ENCODE measurements around the gene TAX1BP3. TPM values are rescaled to one million over a fixed set of nuclear protein-coding genes. Genes with fewer than 3 reads are reported as not detected.

Gene TAX1BP3
- total RNA-seq, 1 experiment from 2014 or later = 205 TPM

DNA sequence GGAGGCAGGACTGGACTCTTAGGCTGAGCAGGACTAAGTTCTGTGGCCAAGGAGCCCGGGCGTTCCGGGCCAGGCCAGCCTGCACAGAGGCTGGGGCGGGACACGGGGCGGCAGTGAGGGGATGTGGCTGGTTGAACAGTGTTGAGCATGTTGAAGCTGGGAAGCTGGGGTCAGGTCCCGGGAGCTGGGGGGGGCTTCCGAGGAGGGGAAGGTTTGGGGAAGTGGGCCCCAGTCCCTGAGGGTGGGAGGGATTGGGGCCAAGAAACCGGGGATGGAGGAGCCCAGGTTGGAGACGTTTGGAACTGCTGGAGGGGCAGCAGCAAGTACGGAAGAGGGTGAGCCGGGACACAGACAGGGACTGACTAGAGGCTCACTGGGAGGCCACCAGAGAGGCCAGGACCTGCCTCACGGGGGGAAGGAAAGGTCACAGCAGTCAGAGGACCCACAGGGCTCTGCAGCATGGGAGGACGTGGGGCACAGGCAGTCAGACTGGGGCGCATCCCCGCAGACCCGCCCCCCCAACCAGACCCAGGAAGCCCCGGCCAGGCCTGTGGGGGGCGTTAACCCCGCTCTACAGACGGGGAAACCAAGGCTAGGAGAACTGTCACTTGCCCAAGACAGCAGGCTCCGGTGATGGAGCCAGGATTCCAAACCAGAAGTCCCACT is 9.5 kb downstream of the TAX1BP3 start:
- no peak for DNase-seq (ENCODE audit: low read depth)

DNA sequence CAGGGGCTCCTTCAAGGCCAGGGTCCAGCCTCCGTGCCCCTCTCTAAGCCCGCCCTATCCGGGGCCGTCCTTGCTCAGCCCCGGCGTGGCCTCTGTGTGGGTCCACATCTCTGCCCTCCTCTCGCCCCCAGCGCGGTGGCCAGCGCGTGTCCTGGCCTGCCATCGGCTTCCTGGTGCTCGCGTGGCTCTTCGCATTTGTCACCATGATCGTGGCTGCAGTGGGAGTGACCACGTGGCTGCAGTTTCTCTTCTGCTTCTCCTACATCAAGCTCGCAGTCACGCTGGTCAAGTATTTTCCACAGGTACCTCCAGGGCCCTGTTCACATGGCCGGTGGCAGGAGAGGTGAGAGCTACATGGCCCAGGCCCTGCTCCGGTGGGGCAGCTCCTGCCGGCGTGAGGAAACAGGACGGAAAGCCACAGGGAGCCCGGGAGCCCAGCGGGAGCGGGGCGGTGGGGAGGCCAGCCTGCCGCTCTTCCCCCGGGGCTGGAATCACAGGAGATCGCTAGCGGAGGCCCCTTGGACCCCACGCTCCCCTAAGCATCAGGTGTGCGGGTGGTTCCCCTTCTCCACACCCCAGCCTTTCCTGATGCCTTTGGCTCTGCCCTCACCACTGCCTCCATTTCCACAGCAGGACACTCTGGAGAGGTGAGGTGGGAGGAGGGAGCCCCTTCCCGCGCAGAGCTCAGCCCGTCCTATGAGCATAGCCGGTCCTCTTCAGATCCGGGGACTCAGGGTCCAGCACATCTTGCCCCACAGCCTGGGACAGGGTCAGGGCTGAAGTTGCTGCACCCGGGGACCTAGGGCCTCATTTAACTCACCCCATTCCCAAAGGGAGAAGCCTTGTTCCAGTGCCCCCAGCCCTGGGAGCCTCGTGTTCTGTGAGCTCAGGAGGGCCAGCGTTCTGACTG is 10.2 kb downstream of the TAX1BP3 start:
- DNase-seq (ENCODE audit: low read depth) = no peak

DNA sequence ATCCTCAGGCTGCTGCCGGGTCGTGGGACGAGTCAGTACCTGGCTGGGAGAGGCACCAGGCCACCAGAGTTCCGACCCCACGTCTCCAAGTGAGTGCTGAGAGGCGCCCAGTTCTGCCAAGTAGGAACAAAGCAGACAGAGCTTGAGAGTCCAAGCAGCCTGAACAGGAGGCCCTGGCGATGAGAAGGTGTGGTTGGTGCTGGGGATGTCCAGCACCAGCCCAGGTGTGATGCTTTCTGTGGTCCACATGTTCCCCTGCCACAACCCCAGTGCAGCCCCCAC is 10.8 kb downstream of the TAX1BP3 start:
- no peak for DNase-seq (ENCODE audit: low read depth)

DNA sequence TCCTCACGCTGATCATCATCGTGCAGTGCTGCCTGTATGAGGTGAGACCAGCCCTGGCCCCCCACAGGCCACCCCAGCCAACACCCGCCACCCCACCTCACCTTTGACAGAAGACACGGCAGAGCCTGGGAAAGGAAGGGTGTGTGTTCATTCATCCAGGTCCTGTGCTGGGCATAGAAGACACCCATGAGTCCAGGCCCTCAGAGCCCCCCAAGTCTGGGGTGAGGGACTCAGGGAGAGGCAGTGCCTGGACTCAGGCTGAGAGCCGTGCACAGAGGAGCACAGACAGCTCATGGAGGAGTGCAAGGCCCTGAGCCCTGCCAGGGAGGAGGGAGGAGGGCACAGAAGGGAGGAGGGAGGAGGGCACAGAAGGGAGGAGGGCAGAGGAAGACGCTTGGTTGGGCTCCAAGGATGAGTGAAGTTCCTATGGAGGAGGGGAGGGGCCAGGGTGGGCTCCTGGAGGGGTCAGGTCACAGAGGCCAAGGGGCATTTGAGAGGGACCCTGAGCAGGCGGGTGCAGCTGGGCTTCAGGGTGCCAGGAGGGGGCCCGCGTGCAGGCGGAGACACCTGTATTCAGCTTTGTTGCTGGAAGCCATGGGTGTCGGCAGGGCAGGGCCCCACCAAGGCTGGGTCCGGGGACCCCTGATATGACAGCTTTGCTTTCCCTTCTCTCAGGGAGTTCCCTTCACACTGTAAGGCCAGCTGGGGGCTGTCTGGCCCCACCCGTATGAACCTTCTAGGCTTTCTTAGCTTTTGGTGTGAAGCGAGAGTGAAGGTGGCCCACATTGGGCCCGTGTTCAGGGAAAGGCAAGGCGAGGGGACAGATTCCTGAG is 11.4 kb downstream of the TAX1BP3 start:
- DNase-seq (ENCODE audit: low read depth) = no peak

DNA sequence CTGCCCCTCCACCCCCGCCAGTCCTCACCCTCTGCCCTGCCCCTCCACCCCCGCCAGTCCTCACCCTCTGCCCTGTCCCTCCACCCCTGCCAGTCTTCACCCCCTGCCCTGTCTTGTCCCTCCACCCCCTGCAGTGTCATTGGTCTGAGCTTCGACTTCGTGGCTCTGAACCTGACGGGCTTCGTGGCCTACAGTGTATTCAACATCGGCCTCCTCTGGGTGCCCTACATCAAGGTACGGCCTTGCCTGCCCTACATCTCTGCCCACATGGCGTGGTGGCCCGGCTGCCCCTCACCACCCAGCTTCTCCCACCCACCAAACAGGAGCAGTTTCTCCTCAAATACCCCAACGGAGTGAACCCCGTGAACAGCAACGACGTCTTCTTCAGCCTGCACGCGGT is 12.0 kb downstream of the TAX1BP3 start:
- no peak for DNase-seq (ENCODE audit: low read depth)

DNA sequence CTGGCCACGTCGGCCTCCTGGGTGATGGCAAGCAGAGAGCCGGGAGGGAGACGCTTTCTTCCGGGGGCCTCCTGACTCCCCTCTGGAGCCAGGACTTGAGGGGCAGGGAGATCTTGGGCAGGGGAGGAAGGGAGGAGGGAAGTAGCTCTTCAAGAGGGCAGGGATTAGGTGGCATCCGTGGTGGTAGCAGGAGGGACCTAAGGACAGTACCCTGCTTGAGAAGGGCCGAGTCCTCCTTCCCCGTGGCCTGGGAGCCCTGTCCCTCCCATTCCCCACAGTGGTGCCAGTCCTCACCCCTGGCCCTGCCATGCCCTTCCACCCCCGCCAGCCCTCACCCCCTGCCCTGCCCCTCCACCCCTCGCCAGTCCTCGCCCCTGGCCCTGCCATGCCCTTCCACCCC is 12.6 kb downstream of the TAX1BP3 start:
- DNase-seq (ENCODE audit: low read depth) = no peak

DNA sequence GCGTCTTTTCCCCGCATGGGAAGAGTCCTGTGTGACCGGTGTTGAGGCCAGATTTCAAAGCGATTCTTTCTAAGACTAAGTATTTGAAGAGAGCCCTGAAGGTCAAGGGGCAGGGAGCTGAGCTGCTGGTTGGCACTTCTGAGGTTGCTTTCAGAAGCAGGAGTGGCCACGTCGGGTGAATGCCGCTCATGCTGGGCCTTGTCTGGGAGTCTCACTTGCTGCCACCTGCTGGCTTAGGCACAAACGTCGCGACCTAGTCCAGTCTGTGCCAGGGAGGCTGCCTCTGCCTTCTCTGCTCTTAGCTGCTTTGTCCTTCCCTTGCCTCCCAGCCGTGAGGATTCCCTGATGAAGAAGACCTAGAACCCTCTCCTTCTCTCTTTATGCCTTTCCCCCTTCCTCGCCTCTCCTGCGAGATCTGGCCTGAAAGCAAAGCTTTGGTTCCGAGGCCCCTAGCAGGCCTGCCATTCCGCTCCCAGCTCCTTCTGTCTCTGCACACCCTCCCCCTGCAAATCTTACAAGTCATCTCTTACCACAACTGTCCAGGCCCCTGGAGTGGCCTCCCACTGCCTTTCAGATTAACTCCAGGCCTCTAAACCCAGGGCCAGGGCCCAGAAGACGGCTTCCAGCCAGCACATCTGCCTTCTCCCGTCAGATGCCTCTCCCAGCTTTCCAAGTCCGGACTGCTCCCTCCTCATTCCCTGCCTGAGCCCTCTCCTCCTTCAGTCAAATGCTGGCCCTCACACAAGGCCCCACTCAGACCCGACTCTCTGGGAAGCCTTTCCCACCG is 20.4 kb downstream of the TAX1BP3 start:
- peak; percentile 69 for DNase-seq (ENCODE audit: low read depth)

DNA sequence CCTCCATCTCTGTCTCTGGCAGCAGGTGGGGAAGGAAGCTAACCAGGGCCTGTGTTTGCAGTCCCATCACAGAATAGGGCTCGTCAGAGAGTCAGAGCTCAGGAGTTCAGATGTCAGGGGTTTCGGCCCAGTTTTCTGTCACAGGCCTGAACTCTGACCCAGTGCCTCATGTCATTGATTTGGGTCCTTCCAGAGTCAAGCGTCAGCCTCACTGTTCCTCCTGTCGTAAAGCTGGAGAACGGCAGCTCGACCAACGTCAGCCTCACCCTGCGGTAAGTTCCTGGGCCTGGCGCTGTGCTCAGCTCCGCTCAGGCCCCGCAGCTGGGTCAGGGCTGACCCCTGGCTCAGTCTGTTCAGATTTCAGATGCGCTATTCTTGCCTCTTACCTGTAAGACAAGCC is 21.1 kb downstream of the TAX1BP3 start:
- DNase-seq (ENCODE audit: low read depth) = no peak

DNA sequence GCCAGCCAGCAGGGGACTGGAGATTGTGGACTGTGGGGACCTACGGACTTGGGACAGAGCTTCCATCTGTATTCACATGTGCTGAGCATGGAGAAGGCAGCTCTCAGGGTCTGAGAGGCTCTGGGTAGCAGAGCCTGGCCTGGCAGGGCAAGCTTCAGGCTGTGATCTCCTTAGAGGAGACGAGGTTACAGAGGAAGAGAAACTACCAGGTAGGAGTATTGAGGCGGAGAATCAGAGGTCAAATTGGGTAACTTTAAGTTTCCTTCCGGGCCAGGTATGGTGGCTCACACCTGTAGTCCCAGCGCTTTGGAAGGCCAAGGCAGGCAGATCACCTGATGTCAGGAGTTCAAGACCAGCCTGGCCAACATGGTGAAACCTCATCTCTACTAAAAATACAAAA is 23.1 kb downstream of the TAX1BP3 start:
- DNase-seq (ENCODE audit: low read depth) = no peak

DNA sequence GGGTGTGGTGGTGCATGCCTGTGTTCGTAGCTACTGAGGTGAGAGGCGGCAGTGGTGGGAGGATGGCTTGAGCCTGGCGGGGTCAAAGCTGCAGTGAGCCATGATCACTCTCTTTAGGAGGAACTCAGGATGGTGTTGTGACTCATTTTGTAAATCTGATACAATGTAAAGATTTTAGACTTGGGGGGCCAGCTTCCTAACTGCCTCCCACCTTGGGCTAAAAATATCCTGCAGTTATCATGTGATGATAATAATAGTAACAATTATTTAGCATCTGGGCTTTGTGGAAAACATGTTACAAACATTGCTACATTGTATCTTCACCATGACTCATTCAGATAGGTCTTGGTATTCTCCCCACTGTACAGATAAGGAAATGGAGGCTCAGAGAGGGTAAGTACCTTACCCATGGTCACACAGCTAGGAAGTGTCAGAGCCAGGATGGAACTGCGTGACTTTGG is 24.5 kb downstream of the TAX1BP3 start:
- DNase-seq (ENCODE audit: low read depth) = no peak

DNA sequence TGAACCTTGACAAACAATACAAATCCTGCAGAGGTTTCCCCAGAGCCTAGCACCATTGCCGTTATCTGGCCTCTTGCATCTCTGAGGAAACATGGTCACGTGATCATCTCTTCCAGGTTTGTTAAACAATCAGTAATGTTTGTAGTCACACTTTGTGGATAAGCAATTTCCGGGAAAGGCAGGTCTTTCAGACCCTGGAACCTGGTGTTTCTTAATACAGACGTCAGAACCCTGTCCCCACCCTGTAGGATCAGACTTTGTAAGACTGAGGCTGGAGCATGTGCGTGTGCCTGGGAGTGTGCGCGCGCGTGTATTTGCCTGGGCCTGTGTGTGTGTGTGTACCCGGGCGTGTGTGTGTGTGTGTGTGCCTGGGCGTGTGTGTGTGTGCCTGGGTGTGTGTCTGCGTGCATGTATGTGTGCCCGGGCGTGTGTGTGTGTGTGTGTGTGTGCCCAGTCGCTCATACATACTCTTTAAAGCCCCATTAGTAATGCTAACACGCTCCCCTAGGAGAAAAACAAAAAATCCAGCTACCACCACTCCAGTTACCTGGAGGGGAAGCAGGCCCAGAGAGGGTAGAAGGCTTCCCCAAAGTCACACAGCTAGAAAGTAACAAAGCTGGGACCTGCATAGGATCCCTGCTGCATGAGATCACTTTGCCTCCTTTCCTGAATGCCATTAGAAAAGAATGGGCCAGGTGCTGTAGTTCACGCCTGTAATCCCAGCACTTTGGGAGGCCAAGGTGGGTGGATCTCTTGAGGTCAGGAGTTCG is 26.5 kb downstream of the TAX1BP3 start:
- DNase-seq (ENCODE audit: low read depth) = no peak

DNA sequence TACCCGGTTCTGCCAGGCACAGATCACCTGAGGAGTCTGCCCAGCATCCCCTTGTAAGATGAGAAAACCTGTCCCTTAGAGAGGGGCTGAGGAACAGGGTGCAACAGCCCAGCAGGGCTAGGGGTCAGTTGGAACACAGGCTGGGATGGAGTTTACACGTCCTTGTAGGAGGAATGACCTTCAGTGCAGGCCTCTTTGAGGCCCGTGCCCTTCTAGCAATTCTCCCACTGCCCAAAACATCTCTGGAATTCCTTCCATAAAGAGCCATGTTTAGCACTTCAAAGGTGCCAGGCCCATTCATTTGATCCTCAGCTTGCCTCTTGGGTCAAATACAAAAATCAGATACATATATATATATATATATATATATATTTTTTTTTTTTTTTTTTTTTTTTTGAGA is 27.4 kb downstream of the TAX1BP3 start:
- DNase-seq (ENCODE audit: low read depth) = no peak

DNA sequence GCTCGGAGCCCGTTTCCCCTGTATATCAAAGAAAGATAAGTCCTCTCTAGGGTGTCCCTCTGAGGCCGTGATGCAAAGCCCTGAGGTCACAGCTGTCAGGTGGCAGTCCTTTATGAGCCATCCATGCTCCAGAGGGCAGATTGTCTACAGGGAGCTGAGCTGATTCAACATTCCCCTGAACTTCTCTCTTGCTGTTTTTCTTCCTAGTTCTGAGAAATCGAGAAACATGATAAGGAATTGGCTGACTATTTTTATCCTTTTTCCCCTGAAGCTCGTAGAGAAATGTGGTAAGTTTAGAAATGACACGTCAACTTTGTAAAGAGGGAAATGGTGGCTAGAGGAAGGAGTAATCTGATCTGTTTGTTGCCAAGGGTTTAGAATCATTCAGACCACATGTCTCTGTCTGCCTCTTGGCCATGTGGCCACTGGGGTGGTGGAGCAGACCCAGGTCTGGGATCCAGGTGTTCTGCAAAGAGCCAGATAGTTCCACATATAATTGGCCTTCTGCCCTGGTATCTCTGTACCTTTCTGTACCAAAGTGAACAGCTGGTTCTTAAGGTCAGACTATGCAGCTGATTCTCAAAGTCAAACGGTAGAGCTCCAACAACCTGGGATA is 28.3 kb downstream of the TAX1BP3 start:
- DNase-seq (ENCODE audit: low read depth) = no peak

DNA sequence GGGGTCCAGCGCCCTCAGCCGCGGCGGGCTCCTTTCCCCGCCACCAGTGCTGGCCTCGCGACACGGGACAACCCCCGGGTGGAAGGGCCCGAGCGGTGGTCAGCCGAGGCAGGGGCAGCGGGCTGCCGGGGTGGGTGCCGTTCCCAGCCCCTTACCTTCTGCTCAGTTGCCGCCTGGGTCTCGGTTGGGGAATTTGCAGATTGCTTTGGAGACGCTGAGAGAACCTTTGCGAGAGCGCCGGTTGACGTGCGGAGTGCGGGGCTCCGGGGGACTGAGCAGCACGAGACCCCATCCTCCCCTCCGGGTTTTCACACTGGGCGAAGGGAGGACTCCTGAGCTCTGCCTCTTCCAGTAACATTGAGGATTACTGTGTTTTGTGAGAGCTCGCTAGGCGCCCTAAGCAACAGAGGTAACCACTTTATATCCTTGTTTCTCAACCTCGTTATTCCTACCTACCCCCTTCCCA is 31.4 kb downstream of the TAX1BP3 start:
- DNase-seq (ENCODE audit: low read depth) = no peak

DNA sequence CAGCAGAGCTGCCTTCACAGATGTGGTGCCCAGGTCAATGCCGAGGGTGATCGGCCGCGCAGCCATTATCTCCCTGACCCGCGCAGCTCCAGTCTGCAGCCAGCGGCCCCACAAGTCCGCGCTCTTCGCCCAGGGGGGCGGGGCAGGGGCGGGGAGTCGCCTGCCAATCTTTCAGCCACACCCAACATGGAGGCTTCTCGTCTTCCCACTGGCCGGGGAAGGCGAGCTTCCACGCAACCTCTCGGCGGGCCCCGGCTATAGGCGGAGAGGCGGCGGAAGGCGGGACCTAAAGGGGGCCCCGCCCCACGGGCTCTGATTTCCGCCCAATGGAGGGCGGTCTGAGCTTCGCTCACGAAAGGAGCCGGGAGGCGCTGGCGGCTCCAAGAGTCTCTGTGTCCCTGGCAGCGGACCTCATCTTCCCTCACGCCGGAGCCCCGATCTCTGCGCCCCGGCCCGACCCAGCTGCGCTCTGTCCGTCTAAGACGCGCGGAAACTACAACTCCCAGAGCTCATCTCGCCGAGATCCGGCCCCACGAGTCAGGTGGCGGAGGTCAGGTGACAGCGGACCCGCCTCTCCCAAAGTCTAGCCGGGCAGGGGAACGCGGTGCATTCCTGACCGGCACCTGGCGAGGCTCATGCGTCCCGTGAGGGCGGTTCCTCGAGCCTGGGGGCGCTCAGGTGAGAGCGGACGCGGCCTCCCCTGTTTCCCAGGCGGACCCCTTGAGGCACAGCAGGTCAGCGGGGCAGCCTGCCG is 32.0 kb downstream of the TAX1BP3 start, which contains the start of the genes CTNS and SHPK:
TSS of gene CTNS (plus strand) at position 607 of the 754 bp plus-strand sequence. CDS start 3,447 bp downstream, outside the sequence.
TSS of gene SHPK (minus strand) at position 97 of the 754 bp plus-strand sequence. CDS start at position 66, 31 bp downstream.
- DNase-seq (ENCODE audit: low read depth) = peak; percentile 98

DNA sequence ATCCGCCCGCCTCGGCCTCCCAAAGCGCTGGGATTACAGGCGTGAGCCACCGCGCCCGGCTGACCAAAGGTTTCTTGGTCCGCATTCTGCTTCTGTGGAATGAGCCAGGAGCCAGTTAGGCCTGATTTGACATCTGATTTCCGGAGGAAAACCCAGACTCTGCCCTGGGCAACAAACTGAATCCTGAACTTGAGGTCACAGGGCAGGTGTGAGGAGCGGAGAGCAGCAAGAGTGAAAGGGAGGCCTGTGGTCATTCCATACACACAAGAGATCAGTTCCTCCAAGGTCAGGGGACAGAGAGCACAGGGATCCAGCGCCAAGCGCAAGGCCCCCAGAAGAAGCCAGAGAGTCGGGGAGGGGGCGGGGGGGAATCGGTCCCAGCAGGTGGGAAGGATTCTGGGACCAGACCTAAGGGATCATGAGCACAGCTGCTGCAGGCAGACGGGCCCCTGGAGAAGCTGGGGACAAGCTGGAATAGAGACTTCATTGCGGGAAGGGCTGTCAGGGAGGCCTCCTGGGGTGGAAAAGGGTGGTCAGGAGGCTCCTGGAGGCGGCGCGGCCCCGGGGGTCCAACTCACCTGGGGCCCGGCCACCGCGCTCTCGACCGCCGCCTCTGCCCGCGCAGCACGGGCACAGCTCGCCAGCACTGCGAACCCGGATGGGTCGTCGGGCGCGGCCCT is 32.8 kb downstream of the TAX1BP3 start:
- DNase-seq (ENCODE audit: low read depth) = no peak

DNA sequence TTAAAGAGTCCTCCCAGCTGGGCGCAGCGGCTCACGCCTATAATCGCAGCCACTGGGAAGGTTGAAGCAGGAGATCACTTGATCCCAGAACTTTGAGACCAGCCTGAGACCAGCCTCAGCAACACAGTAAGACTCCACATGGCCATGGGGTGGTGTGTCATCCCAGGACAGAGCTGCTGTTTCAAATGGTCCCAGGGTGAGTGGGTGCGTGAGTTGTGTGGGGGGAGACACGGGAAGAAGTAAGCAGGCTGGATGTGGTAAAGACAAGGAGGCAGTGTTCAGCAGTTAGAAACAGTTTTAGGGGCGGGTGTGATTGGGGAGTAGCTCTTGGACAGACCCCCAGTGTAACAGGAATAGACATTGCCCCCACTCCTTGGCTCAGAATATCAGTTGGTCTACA is 36.1 kb downstream of the TAX1BP3 start:
- no peak for DNase-seq (ENCODE audit: low read depth)

DNA sequence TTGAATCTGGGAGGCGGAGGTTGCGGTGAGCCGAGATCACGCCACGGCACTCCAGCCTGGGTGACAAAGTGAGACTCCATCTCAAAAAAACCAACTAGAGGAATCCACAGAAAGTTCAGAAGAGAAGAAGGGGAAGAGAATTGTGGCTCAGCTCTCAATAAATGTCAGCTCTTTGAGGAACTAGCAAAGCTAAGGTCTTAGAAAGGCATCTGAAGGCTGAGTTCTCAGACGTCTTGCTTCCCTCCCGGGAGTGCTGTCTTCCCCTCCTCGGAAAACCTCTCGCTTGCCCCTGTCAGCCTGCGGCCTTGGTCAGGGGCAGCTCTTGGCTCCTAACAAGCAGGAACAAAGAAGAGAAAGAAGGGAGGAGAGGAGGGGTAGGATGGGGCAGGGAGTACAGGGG is 37.6 kb downstream of the TAX1BP3 start:
- no peak for DNase-seq (ENCODE audit: low read depth)

DNA sequence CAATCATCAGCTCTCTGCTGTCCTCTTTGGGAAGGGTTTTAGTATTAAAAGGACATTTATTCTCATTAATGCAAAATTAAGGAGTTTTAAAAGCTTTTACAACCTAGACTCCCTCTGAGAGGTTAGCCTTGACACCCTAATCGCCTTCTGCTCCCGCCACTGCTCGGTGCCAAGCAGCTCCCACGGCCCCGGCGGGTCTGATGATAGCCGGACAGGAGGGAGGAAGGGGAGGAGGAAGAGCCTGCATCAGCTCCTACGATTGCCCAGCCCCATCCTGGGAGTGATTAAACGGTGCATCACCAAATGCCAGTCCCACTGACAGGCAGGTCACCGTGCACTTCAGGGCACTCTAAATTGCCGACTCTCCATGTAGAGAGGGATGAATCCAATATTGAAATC is 40.6 kb downstream of the TAX1BP3 start:
- DNase-seq (ENCODE audit: low read depth) = no peak

All from Daoy (cell line).